ENCODE data around the gene UBL4B.

UBL4B gene

GRCh38 chr1:110114784-110115183 lies 2.5 kb downstream of the UBL4B start:
- no peak for DNase-seq (ENCODE audit: low spot score)

DNA sequence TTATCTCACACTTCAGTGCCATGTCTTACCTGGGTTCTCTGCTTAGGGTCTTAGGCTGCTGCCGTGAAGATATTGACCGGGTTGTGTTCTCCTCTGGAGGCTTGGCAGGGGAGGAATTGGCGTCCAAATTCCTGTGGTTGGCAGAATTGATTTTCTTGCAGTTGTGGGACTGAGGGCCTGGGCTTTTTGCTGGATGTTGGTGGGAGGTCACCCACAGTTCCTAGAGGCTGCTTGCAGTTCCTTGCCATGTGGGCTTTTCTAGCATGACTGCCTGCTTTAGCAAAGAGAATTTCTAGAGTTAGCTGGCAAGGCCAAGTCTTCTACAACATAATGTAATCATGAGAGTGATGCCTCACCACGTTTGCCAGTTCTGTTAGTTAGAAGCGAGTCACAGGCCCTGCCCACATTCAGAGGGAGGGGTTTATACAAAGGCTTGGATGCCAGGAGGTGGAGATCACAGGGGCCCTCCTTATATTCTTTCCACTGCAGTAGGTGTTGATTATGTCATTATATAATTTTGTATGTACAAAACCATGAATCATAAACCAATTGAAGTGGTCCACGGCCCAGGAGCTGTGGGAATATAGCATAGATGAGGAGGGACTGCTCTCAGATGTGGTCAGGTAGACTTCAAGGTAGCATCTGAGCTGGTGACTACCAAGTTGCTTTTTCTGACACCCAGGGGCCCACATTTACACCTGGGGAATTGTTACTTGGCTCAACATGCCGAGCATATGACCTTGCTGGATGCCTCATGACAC lies 6.6 kb downstream of the UBL4B start:
- no peak for DNase-seq (ENCODE audit: low spot score)

DNA sequence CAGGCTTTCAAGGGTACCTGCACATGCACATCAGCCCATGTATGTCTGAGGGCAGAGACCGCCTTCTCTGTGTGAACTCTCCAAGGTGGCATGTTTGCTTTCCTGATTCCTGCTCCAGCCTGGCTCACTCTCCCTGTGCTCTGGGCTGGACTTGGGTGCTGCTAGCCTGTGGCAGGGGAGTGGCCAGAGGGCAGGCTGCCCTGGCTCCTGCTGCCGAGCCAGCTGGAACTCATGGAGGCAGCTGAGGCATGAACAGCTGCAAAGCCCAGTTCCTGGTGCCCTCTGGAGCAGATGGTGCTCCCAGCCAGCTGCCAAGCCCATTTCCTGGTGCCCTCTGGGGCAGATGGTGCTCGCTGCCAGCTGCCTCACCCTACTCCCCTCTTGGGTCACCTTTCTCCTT lies 7.6 kb downstream of the UBL4B start:
- DNase-seq (ENCODE audit: low spot score) = no peak

- DNase-seq (ENCODE audit: low spot score) = no peak
Observed at GRCh38 chr1:110120960-110121561, 8.8 kb downstream of the UBL4B start.

DNA sequence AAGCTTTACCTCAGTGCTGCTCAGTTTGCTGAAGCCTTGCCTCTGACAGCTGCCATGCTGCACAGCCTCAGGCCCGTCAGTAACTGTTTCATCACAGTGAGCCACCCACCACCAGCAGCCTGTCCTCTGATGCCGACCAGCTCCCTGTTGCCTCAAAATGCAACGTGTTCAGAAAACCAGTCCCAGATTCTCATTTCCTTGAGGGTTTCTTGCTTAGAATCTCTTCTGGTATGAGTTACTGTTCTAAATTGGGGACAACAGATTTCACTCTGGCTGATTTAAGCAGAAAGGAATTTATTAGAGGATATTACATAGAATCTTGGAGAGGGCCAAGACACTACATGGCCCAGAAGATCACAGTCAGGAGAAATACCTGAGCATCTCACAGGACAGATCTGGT lies 11.0 kb downstream of the UBL4B start:
- no peak for DNase-seq (ENCODE audit: low spot score)

DNA sequence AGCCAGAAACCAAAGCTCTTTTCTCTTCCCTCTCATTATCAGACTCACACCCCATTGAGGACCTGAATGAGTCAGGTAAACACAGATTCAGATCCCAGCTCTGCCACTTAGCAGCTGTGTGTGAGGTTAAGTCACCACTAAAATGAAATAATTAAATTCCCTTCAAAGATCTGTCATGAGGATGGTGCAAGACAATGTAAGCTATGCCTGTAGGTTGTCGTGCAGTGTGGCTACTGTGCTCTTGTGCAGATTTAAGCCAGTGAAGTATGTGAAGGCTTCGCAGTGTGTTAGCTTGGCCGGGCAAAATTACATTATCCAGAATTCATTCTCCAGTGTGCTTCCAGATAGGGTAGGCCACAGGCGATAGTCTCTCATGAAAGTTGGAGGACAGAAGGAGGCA lies 13.6 kb downstream of the UBL4B start:
- DNase-seq (ENCODE audit: low spot score) = no peak

GRCh38 chr1:110130113-110130591 lies 17.9 kb downstream of the UBL4B start:
- DNase-seq (ENCODE audit: low spot score) = no peak

DNA sequence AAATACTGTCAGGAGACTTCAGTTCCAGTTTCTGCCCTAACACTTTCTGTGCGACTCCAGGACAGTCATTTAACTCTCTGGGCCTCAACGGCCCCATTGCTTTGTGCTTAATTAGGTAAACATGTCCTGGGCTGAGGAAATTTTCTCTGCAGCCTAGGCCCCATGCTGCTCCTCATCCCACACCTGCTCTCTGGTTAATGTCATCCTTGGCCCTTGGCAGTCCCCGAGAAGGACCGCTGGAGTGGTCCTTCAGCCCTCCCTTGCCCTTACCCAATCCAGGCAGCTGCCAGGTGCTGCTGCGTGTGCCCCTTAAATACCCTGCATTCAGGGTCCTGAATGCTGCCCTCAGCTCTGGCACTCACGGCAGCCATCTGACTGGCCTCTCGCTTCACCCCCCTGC lies 18.7 kb downstream of the UBL4B start:
- DNase-seq (ENCODE audit: low spot score) = no peak

- DNase-seq (ENCODE audit: low spot score) = no peak
Observed at GRCh38 chr1:110132682-110133081, 20.4 kb downstream of the UBL4B start.

DNA sequence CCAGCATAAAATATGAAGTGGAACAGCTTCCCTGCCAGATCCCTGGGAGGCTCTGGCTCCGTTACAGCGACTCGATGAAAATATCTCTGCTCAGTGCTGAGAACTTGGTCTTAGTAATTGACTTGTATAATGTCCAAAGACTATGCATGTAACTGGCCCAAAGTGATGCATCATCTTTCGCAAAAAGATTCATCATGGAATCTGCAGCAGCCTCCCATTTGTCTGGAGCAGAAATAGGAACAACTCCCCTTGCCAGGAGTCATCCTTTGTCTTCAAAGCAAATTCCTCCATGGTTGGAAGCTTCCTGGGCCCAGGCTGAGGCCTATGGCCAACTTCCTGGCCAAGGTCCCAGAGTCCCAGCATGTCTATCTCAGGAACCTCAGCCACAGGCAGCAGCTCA lies 21.2 kb downstream of the UBL4B start:
- DNase-seq (ENCODE audit: low spot score) = no peak

DNA sequence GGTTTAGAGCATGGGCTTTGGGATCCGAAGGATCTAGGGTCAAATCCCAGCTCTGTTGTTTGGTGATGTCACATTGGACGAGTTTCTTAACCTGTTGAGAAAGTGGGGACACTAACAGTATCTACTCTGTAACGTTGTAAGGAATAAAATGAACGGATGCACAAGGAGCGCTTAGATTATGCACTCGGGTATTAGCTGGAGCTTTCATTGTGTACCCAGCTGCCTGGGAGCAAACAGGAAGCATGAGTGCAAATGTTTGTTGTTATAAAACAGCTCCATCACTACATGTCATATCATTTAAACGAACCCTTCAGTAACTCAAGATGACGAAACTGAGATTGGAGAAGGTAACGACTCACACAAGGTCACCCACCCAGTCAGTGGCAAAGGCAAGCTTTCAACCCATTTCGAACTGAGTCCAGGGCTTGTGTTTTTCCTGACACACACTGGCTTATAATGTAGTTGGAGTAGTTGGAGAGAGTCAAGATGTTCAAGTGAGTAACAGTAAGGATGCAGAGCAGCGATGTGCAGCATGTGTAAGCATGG lies 21.9 kb downstream of the UBL4B start:
- no peak for DNase-seq (ENCODE audit: low spot score)

- DNase-seq (ENCODE audit: low spot score) = no peak
Observed at GRCh38 chr1:110135246-110135645, 23.0 kb downstream of the UBL4B start.

GRCh38 chr1:110135666-110136065 lies 23.4 kb downstream of the UBL4B start:
- no peak for DNase-seq (ENCODE audit: low spot score)

- DNase-seq (ENCODE audit: low spot score) = peak; percentile 9
Observed at GRCh38 chr1:110136911-110137310, 24.7 kb downstream of the UBL4B start.

DNA sequence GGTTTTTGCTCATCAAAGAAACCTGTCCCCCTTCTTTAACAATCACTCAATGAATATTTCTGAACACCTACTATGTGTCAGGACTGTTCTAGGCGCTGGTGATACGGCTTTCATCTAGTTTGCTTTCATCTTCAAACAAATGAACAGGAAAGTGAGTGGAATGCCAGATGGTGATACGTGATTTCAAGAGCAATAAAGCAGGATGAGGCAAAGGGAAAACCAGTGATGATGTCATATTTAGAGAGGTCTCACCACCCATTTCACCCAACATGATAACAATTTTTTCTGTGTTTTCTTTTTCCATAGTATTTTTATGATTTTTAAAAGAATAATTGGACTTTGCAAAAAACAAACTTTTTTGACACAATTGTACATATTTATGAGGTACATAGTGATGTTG lies 26.7 kb downstream of the UBL4B start:
- no peak for DNase-seq (ENCODE audit: low spot score)

DNA sequence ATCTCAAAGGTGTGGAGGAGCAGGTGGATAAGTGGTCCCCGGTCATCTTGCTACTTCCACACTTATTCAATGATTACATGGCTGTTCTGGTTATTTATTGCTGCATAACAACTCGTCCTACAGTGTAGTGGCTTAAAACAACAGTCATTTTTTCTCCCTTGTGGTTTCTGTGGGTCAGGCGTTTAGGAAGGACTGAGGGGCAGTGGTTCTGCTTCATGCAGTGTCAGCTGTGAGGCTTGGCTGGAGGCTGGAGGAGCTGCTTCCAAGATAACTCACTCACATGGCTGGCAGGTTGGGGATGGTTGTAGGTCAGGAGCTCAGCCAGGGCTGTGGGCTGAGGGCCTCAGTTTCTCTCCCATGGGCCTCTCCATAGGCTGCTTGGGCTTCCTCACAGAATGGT lies 32.1 kb downstream of the UBL4B start:
- no peak for DNase-seq (ENCODE audit: low spot score)

- peak; percentile 47 for DNase-seq (ENCODE audit: low spot score)
Observed at GRCh38 chr1:110148961-110149360, 36.7 kb downstream of the UBL4B start.

GRCh38 chr1:110150330-110151174 lies 38.3 kb downstream of the UBL4B start, which contains the start of gene SLC6A17:
SLC6A17 (plus strand) TSS chr1:110150494; CDS start chr1:110166930, 16,436 bp downstream.
- DNase-seq (ENCODE audit: low spot score) = no peak

- no peak for DNase-seq (ENCODE audit: low spot score)
Observed at GRCh38 chr1:110151175-110151669, 39.0 kb downstream of the UBL4B start.

DNA sequence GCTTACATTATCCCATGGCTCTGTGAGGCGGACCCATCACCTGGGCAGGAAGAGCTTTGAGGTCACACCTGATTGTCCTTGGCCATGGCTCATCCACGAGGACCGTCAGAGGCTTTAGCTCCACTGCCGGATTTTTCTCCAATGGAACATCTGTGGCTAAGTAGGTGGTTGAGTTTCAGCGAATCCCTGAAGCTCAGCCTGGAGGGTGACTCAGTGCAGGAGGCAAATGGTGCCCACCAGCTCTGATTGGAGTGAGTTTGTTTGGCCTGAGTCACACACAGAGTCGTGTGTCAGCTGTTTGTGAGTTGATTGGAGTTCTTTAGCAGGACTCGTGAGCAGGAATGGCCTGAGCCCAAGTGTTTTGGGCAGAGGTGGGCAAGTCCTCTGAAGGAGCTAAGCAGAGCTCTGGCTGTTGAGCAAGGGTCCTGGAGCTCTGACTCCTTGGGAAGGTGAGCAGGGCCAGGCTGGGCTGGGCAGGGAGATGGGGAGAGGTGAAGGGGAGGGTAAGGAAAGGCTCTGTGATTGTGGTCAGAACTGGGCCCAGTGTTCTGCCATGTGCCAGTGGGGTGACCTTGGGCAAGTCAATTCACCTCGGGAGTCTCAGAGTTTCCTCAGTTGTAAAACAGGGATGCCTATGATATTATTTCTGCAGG lies 40.0 kb downstream of the UBL4B start:
- no peak for DNase-seq (ENCODE audit: low spot score)

DNA sequence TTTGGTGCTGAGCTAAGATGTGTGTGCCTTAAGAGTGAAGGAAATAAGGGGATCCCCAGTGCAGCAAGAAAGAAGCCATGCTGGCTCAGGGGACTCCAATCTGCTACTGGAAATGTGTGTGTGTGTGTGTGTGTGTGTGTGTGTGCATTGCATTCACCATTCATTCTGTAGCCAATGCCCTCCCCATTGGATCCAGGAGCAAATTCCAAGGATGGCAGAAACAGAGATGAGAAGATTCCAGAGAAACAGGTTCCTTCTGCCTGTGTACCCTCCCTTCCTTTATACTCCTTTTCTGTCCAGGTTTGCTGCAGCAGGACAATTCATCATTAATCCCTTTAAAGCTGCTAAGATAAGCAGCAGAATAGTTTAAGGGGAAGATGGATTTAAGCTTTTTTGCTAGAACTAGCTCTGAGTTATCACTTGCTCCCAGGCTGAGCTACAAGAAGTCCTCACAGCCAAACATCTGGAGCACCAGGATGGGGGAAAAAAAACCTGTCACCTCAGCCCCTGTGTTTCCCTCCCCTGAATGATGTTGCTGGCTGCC lies 41.2 kb downstream of the UBL4B start:
- DNase-seq (ENCODE audit: low spot score) = no peak

Data from NAMALWA (cell line).